Measurements from ENCODE around the gene WDR44.

DNA sequence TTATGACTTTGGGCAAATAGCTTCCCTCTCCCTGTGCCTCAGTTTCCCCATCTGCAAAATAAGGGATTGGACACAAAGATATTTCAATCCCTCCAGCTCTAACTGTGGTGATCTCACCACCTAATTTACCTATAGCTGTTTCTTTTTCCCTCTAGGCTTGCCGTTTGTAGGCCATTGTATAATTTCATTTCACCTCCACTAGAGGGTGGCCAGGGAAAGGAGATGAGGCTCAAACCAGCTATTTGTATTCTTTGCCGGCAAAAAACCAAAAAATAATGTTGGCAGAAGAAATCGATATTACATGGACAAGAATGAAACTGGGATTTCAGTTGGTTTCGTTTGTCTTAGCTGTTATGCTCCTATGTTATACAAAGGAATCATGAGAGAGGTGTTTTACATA, 113.6 kb downstream of the WDR44 start:
- TF ChIP-seq POLR2A (IDR thresholded peaks at IDR 0.05): no peak
- TF ChIP-seq, protein P1, sequence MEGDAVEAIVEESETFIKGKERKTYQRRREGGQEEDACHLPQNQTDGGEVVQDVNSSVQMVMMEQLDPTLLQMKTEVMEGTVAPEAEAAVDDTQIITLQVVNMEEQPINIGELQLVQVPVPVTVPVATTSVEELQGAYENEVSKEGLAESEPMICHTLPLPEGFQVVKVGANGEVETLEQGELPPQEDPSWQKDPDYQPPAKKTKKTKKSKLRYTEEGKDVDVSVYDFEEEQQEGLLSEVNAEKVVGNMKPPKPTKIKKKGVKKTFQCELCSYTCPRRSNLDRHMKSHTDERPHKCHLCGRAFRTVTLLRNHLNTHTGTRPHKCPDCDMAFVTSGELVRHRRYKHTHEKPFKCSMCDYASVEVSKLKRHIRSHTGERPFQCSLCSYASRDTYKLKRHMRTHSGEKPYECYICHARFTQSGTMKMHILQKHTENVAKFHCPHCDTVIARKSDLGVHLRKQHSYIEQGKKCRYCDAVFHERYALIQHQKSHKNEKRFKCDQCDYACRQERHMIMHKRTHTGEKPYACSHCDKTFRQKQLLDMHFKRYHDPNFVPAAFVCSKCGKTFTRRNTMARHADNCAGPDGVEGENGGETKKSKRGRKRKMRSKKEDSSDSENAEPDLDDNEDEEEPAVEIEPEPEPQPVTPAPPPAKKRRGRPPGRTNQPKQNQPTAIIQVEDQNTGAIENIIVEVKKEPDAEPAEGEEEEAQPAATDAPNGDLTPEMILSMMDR (IDR thresholded peaks at IDR 0.05 in 4 of 5, conservative IDR thresholded peaks at IDR 0.05 in 1 of 5): peak in 2 of 5 experiments; percentile 28 to 29
